NB4 (cell line): ENCODE data around the gene YPEL5.

Experiments
- DNase-seq: peaks from one replicate; pipeline ENCODE4 v3.0.0; 2010; ENCODE audit warnings: low read depth
- H3K4me3 ChIP-seq: one replicate; pipeline ENCODE4 v1.5.1; 2011; ENCODE audit warnings: mild to moderate bottlenecking, low read depth, low read length, moderate library complexity
- MYC ChIP-seq: IDR thresholded peaks from 2 replicates; pipeline ENCODE4 v1.6.1; 2011; ENCODE audit warnings: low read depth, low read length
- POLR2A ChIP-seq: IDR thresholded peaks from 2 replicates; pipeline ENCODE4 v1.6.1; 2011; ENCODE audit warnings: mild to moderate bottlenecking; ENCODE audit not compliant: insufficient read length; ENCODE audit errors: extremely low read depth
- TF ChIP-seq, protein P1 (sequence below): IDR thresholded peaks from 2 replicates; pipeline ENCODE4 v1.6.1; 2011; ENCODE audit warnings: low read depth, low read length
- TF ChIP-seq, protein P2 (sequence below): IDR thresholded peaks from one replicate; pipeline ENCODE4 v1.5.1; 2012; ENCODE audit warnings: low read depth, low read length

The YPEL5 gene

DNA sequence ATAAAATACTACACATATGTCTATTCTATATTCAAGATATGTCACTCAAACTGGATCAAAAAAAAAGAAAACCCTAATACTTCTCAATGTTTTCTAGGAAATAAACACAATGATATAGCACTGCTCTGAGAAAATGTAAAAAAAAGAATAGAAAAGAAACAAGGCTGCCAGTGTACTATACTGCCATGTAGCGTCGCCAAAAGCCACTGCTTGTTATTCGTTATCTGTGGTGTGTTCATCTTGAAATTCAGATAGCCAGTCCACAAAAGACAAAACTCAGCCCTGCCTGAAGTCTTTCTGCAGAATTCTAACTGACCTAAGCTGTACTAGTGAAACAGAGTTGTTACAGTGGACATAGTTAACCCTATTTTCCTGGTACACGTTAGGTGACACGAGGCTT is 12.2 kb upstream of the YPEL5 start:
- TF ChIP-seq POLR2A = no peak
- TF ChIP-seq, protein P1, sequence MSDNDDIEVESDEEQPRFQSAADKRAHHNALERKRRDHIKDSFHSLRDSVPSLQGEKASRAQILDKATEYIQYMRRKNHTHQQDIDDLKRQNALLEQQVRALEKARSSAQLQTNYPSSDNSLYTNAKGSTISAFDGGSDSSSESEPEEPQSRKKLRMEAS = no peak
- no peak for TF ChIP-seq MYC
- TF ChIP-seq, protein P2, sequence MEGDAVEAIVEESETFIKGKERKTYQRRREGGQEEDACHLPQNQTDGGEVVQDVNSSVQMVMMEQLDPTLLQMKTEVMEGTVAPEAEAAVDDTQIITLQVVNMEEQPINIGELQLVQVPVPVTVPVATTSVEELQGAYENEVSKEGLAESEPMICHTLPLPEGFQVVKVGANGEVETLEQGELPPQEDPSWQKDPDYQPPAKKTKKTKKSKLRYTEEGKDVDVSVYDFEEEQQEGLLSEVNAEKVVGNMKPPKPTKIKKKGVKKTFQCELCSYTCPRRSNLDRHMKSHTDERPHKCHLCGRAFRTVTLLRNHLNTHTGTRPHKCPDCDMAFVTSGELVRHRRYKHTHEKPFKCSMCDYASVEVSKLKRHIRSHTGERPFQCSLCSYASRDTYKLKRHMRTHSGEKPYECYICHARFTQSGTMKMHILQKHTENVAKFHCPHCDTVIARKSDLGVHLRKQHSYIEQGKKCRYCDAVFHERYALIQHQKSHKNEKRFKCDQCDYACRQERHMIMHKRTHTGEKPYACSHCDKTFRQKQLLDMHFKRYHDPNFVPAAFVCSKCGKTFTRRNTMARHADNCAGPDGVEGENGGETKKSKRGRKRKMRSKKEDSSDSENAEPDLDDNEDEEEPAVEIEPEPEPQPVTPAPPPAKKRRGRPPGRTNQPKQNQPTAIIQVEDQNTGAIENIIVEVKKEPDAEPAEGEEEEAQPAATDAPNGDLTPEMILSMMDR = no peak
- H3K4me3 ChIP-seq = no peak overlapping the region
- DNase-seq = no peak

DNA sequence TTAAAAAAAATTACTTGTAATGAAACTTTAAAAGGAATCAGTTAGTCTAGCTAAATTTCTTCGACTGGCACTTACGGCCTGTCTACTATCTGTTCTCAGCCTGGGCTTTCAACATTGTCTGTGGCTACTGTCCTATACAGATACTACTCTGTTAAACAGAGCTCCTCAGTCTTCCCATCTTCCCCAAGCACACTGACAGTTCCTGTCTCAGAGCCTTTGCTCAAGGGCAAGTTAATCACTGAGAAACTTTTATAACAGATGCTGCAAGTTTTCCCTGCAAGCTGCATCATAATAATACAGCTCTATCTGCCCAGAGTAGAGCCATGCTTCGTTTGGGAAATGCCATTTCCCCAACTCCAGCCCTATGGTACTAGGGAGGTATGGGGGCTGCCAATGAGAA is 11.3 kb upstream of the YPEL5 start:
- no peak overlapping the region for H3K4me3 ChIP-seq
- DNase-seq = no peak
- TF ChIP-seq, protein P1 = no peak
- TF ChIP-seq MYC (no peak), POLR2A (no peak)
- TF ChIP-seq, protein P2 = no peak

GRCh38 chr2:30136764-30137444 is 9.9 kb upstream of the YPEL5 start:
- H3K4me3 ChIP-seq = no peak overlapping the region
- no peak for DNase-seq
- TF ChIP-seq, protein P2 = no peak
- no peak for TF ChIP-seq MYC
- TF ChIP-seq POLR2A = no peak
- TF ChIP-seq, protein P1 = no peak

GRCh38 chr2:30139131-30139870 is 7.5 kb upstream of the YPEL5 start:
- no peak for DNase-seq
- no peak overlapping the region for H3K4me3 ChIP-seq
- no peak for TF ChIP-seq POLR2A
- no peak for TF ChIP-seq MYC
- TF ChIP-seq, protein P1 = no peak
- TF ChIP-seq, protein P2 = no peak

DNA sequence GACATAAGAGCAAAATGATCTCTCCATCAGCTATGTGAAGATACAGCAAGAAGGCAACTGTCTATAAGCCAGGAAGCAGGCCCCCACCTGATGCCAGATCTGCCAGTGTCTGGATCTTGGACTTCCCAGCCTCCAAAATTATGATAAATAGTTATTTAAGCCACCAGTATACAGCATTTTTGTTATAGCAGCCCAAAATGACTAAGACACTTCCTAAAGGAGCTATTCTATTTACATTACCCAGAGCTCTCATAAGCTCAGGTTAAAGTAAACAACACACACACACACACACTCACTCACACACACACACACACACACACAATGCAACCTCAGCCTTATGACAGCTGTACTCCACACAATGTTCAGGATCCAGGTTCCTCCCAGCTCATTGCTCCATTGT is 5.7 kb upstream of the YPEL5 start:
- no peak for DNase-seq
- TF ChIP-seq POLR2A = no peak
- TF ChIP-seq, protein P1 = no peak
- TF ChIP-seq, protein P2 = no peak
- no peak for TF ChIP-seq MYC
- H3K4me3 ChIP-seq = no peak overlapping the region
